Activated CD8-positive, alpha-beta T cell treated with anti-CD3 and anti-CD28 coated beads, Interleukin-2, amount 10 ng/mL, durations not matched to agents 7 days and 5 days (primary cell): Measurements from ENCODE around the gene FAM210B. TPM values are rescaled to one million over a fixed set of nuclear protein-coding genes. Genes with fewer than 3 reads are reported as not detected.

Experiments
- ATAC-seq: fragments of 150-1000 bp; cut with Tn5 transposase; one replicate; pipeline ENCODE4 v1.10.0; 2021; ENCODE audit warnings: moderate library complexity
- CTCF ChIA-PET: fragments of 350-600 bp; sonication (Branson Sonifier 250); formaldehyde crosslinking; loops from one replicate; lab custom pipeline; 2021; ENCODE audit warnings: antibody characterized with exemption; lab: Charles Lee
- POLR2A ChIA-PET: fragments of 350-600 bp; sonication (Branson Sonifier 250); formaldehyde crosslinking; loops from one replicate; lab custom pipeline; 2021; ENCODE audit warnings: antibody characterized with exemption; lab: Charles Lee
- DNase-seq: peaks from one replicate; pipeline ENCODE4 v3.0.0-alpha.2; 2020
- H3K27ac Mint-ChIP-seq: one replicate; pipeline ENCODE4 v1.8.0; 2021; ENCODE audit warnings: mild to moderate bottlenecking, mixed read lengths
- H3K27me3 Mint-ChIP-seq: one replicate; pipeline ENCODE4 v1.8.0; 2021; ENCODE audit warnings: low read depth, mixed read lengths
- H3K36me3 Mint-ChIP-seq: one replicate; pipeline ENCODE4 v1.8.0; 2021; ENCODE audit warnings: low read depth, mixed read lengths
- H3K4me1 Mint-ChIP-seq: one replicate; pipeline ENCODE4 v1.8.0; 2021; ENCODE audit warnings: low read depth, mixed read lengths
- H3K4me3 Mint-ChIP-seq: one replicate; pipeline ENCODE4 v1.8.0; 2021; ENCODE audit warnings: mild to moderate bottlenecking, mixed read lengths
- H3K9me3 Mint-ChIP-seq: one replicate; pipeline ENCODE4 v1.8.0; 2022; ENCODE audit warnings: mixed read lengths; ENCODE audit not compliant: insufficient read depth
- total RNA-seq, 2 experiments: library from RNA; stranded (reverse); gene quantifications; one replicate each; pipeline ENCODE4 v1.2.3, GENCODE V29; 2021

The FAM210B gene
- total RNA-seq, 2 experiments from 2014 or later, result 5.2 to 5.4 TPM

DNA sequence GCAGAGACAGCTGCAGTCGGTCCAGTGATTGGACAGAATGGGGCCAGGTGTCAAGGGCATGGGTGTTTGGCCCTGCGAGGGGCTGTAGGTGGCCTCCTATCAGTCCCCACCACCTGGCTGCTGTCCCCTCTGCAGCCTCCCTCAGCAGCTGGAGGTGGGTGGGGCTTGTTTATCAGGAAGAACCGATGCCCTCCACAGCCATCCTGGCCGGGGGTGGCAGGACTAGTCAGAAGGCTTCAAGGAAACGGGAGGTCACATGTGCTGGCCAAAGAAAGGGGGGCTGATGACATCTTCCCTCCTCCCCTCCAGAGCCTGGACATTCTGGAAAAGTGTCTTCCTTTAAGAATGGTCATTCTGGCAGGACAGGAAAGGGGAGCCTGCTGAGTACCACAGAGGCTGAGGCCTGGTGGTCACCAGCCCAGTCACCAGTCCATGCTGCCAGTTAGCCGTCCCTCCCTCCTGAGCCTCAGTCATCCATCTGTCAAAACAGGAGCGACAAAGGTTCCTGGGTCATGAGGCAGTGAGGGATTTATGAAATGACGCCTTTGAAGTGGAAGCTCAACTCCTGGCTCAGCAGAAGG, 4.1 kb downstream of the FAM210B start:
- H3K27me3 Mint-ChIP-seq, result no peaks in the 10 kb centered on the region
- peaks cover 15% of the 10 kb centered on the region for H3K4me1 Mint-ChIP-seq
- H3K4me3 Mint-ChIP-seq, result no peak overlapping the region
- peaks cover under 1% of the 10 kb centered on the region for H3K36me3 Mint-ChIP-seq
- no peak for ATAC-seq
- no peaks in the 10 kb centered on the region for H3K9me3 Mint-ChIP-seq
- POLR2A ChIA-PET, result no interaction called here
- CTCF ChIA-PET, result no interaction called here
- DNase-seq, result no peak
- H3K27ac Mint-ChIP-seq, result no peak overlapping the region

- Mint-ChIP-seq H3K4me3 (no peak overlapping the region), H3K9me3 (no peaks in the 10 kb centered on the region), H3K4me1 (peaks cover 10% of the 10 kb centered on the region), H3K27ac (no peak overlapping the region), H3K36me3 (peaks cover 5% of the 10 kb centered on the region), H3K27me3 (no peaks in the 10 kb centered on the region)
- ChIA-PET POLR2A (no interaction called here), CTCF (no interaction called here)
- DNase-seq (no peak), ATAC-seq (no peak)
Measured at GRCh38 chr20:56363491-56363890, 4.7 kb downstream of the FAM210B start.

- peaks cover 47% of the 10 kb centered on the region for H3K36me3 Mint-ChIP-seq
- POLR2A ChIA-PET, result interaction anchor here (3.2 kb wide), 1 partner anchor 23 kb away, joined by 13 read pairs; the partner anchor contains the start of genes AURKA and CSTF1
- no peak for ATAC-seq
Measured at GRCh38 chr20:56368351-56369134, 9.8 kb downstream of the FAM210B start.

DNA sequence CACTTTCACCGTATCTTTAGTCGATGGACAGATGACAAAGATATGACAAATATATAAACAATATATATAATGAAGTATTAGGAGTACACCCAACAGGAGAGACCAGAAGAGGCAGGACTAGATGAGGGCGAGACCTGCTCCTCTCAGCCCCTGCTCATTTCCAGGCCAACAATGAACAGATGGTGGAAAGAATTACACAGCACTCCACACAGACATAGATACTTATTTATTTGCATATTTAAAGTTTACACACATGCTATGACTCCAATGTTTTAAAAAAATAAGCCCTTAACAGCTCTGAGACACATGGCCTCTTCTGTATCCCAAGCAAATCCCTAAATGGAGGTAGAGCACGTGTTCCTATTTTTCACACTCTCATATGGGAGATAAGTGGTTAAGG, 10.4 kb downstream of the FAM210B start:
- H3K36me3 Mint-ChIP-seq, result peaks cover 52% of the 10 kb centered on the region
- no peak for ATAC-seq
- no peak for DNase-seq
- CTCF ChIA-PET, result interaction anchor here (0.8 kb wide), 1 partner anchor 26 kb away, joined by 3 read pairs; no protein-coding TSS in a partner anchor
- H3K27ac Mint-ChIP-seq, result no peak overlapping the region
- POLR2A ChIA-PET, result interaction anchor here (3.2 kb wide), 1 partner anchor 23 kb away, joined by 13 read pairs; the partner anchor contains the start of genes AURKA and CSTF1
- no peak overlapping the region for H3K4me3 Mint-ChIP-seq
- H3K4me1 Mint-ChIP-seq, result peaks cover 14% of the 10 kb centered on the region
- H3K9me3 Mint-ChIP-seq, result no peaks in the 10 kb centered on the region
- H3K27me3 Mint-ChIP-seq, result no peaks in the 10 kb centered on the region

More at GRCh38 chr20:56368351-56369134, 9.8 kb downstream of the FAM210B start:
- Mint-ChIP-seq H3K27me3 (no peaks in the 10 kb centered on the region), H3K4me3 (no peak overlapping the region), H3K27ac (peak overlapping the region; percentile 37), H3K9me3 (no peaks in the 10 kb centered on the region), H3K4me1 (peaks cover 9% of the 10 kb centered on the region)
- CTCF ChIA-PET, result interaction anchor here (0.8 to 1.1 kb wide), 2 partner anchors 10 to 25 kb away, joined by 3 read pairs; partner anchors contain the start of gene FAM210B
- no peak for DNase-seq

GRCh38 chr20:56371977-56372376, 13.2 kb downstream of the FAM210B start:
- DNase-seq (no peak), ATAC-seq (no peak)
- peaks cover 70% of the 10 kb centered on the region for H3K36me3 Mint-ChIP-seq
- no peak overlapping the region for H3K27ac Mint-ChIP-seq
- ChIA-PET POLR2A (interaction anchor here (0.7 kb wide), 1 partner anchor 20 kb away, joined by 3 read pairs; no protein-coding TSS in a partner anchor), CTCF (interaction anchor here (0.7 kb wide), 1 partner anchor 123 kb away, joined by 3 read pairs; the partner anchor contains the start of gene MC3R)
- no peaks in the 10 kb centered on the region for H3K27me3 Mint-ChIP-seq
- no peak overlapping the region for H3K4me3 Mint-ChIP-seq
- no peaks in the 10 kb centered on the region for H3K9me3 Mint-ChIP-seq
- H3K4me1 Mint-ChIP-seq, result peaks cover 26% of the 10 kb centered on the region

GRCh38 chr20:56372850-56373249, 14.1 kb downstream of the FAM210B start:
- Mint-ChIP-seq H3K9me3 (no peaks in the 10 kb centered on the region), H3K27me3 (no peaks in the 10 kb centered on the region), H3K27ac (peak overlapping the region; percentile 72), H3K4me1 (peaks cover 30% of the 10 kb centered on the region), H3K4me3 (no peak overlapping the region), H3K36me3 (peaks cover 79% of the 10 kb centered on the region)
- ATAC-seq (peak; percentile 47), DNase-seq (no peak)
- ChIA-PET CTCF (interaction anchor here (0.7 kb wide), 1 partner anchor 124 kb away, joined by 3 read pairs; the partner anchor contains the start of gene MC3R), POLR2A (no interaction called here)

- Mint-ChIP-seq H3K27me3 (no peaks in the 10 kb centered on the region), H3K4me3 (no peak overlapping the region), H3K36me3 (peaks cover 85% of the 10 kb centered on the region), H3K4me1 (peaks cover 33% of the 10 kb centered on the region), H3K27ac (no peak overlapping the region), H3K9me3 (no peaks in the 10 kb centered on the region)
- DNase-seq, result no peak
- ATAC-seq, result no peak
- POLR2A ChIA-PET, result interaction anchor here (0.7 kb wide), 2 partner anchors 20 to 94 kb away, joined by 3 read pairs; partner anchors contain the start of gene RTF2
- CTCF ChIA-PET, result interaction anchor here (0.6 to 1.1 kb wide), 3 partner anchors 15 to 43 kb away, joined by 3 to 4 read pairs (median 3); partner anchors contain the start of gene FAM210B
Measured at GRCh38 chr20:56373942-56374341, 15.2 kb downstream of the FAM210B start.

DNA sequence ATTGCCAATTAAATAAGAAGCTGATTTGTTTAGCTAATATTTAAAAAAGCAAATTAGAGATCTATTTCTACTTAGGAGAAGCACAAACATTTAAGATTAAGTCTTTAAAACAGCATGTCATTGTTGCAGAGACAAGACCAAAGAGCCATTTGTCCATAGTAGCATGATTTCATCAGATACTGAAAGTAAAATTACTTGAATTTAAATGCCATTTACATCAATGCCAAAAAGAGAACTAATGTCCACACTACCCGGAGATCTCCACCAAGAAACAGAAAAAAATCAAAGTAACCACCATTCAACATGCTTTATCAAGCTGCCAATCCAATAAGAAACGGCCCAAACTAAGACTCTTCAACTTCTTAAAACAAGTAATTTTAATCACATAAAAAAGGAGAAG, 17.6 kb downstream of the FAM210B start:
- ATAC-seq, result no peak
- POLR2A ChIA-PET, result interaction anchor here (1.6 kb wide), 1 partner anchor 11 kb away, joined by 3 read pairs; no protein-coding TSS in a partner anchor
- DNase-seq, result no peak
- Mint-ChIP-seq H3K27me3 (no peaks in the 10 kb centered on the region), H3K4me1 (peaks cover 44% of the 10 kb centered on the region), H3K27ac (peak overlapping the region; percentile 13), H3K36me3 (peaks cover 80% of the 10 kb centered on the region), H3K9me3 (no peaks in the 10 kb centered on the region), H3K4me3 (no peak overlapping the region)
- CTCF ChIA-PET, result interaction anchor here (1.0 to 1.3 kb wide), 2 partner anchors 10 to 23 kb away, joined by 3 to 5 read pairs; no protein-coding TSS in a partner anchor

DNA sequence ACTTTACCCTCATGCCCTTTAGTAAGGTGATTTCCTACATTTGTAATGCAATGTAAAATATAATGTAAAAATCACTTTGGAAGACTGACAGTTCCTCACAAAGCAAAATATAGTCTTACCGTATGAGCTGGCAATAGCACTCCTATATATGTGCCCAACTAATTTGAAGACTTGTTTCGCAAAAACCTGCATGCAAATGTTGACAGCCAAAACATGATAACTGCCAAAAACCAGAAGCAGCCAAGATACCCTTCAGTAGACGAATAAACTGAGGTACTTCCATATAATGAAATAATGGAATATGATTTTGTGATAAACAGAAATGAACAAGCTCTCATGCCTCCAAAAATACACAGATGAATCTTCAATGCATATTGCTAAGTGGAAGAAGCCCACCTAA, 19.6 kb downstream of the FAM210B start:
- Mint-ChIP-seq H3K4me1 (peaks cover 52% of the 10 kb centered on the region), H3K27ac (no peak overlapping the region), H3K27me3 (no peaks in the 10 kb centered on the region), H3K4me3 (no peak overlapping the region), H3K36me3 (peaks cover 77% of the 10 kb centered on the region), H3K9me3 (no peaks in the 10 kb centered on the region)
- DNase-seq (no peak), ATAC-seq (no peak)
- ChIA-PET CTCF (interaction anchor here (0.7 kb wide), 1 partner anchor 30 kb away, joined by 3 read pairs; no protein-coding TSS in a partner anchor), POLR2A (interaction anchor here (0.8 kb wide), 1 partner anchor 21 kb away, joined by 5 read pairs; no protein-coding TSS in a partner anchor)

GRCh38 chr20:56380375-56380774, 21.6 kb downstream of the FAM210B start:
- Mint-ChIP-seq H3K27me3 (no peaks in the 10 kb centered on the region), H3K27ac (no peak overlapping the region), H3K9me3 (no peaks in the 10 kb centered on the region), H3K4me1 (peaks cover 60% of the 10 kb centered on the region), H3K36me3 (peaks cover 78% of the 10 kb centered on the region), H3K4me3 (no peak overlapping the region)
- no peak for DNase-seq
- CTCF ChIA-PET, result interaction anchor here (2.3 kb wide), 1 partner anchor 11 kb away, joined by 9 read pairs; the partner anchor contains the start of genes AURKA and CSTF1
- ATAC-seq, result no peak
- POLR2A ChIA-PET, result no interaction called here

- DNase-seq (no peak), ATAC-seq (no peak)
- Mint-ChIP-seq H3K9me3 (no peaks in the 10 kb centered on the region), H3K4me1 (peaks cover 58% of the 10 kb centered on the region), H3K27me3 (no peaks in the 10 kb centered on the region), H3K27ac (no peak overlapping the region), H3K36me3 (peaks cover 77% of the 10 kb centered on the region), H3K4me3 (no peak overlapping the region)
- ChIA-PET POLR2A (no interaction called here), CTCF (interaction anchor here (2.3 kb wide), 1 partner anchor 10 kb away, joined by 9 read pairs; the partner anchor contains the start of genes AURKA and CSTF1)
Measured at GRCh38 chr20:56381501-56381900, 22.7 kb downstream of the FAM210B start.
